Lung microvascular endothelial cell (primary cell): ENCODE results near the gene DSG2. TPM values are rescaled to one million over a fixed set of nuclear protein-coding genes. Genes with fewer than 3 reads are reported as not detected.
"Not testable (repeated sequence)": the region's sequence is repeated elsewhere in the genome, so short reads cannot be mapped to it uniquely, and the experiment has no call there.

Source experiments
- DNase-seq, 2 donors: peaks; one replicate each; pipeline versions ENCODE4 v3.0.0 to v3.0.0-alpha.2; 2010; ENCODE audit warnings: low read depth in 2 of 2
- total RNA-seq: library from RNA; depleted of rRNA; stranded (reverse); fragments of >200 nt; gene quantifications from 2 replicates; pipeline ENCODE4 v1.2.1, GENCODE V29; 2014

DSG2 gene
- total RNA-seq, 1 donor from 2014 or later, result 5.8 TPM

GRCh38 chr18:31500051-31500688 is 2.2 kb downstream of the DSG2 start:
- no peak for DNase-seq

GRCh38 chr18:31503011-31503410 is 5.0 kb downstream of the DSG2 start:
- no peak for DNase-seq

GRCh38 chr18:31504455-31505147 is 6.6 kb downstream of the DSG2 start:
- no peak for DNase-seq

GRCh38 chr18:31505156-31505555 is 7.2 kb downstream of the DSG2 start:
- no peak for DNase-seq

GRCh38 chr18:31506024-31506742 is 8.2 kb downstream of the DSG2 start:
- DNase-seq, result peak in 1 of 2 donors; percentile 72

GRCh38 chr18:31507124-31507523 is 9.1 kb downstream of the DSG2 start:
- DNase-seq, result not testable (repeated sequence)

- no peak for DNase-seq
Observed at GRCh38 chr18:31508781-31509180, 10.8 kb downstream of the DSG2 start.

- DNase-seq, result peak in 1 of 2 donors; percentile 48
Observed at GRCh38 chr18:31509571-31509970, 11.6 kb downstream of the DSG2 start.

- no peak for DNase-seq
Observed at GRCh38 chr18:31510319-31510718, 12.3 kb downstream of the DSG2 start.

- no peak for DNase-seq
Observed at GRCh38 chr18:31511098-31511497, 13.1 kb downstream of the DSG2 start.

- DNase-seq, result peak in 1 of 2 donors; percentile 20
Observed at GRCh38 chr18:31512203-31512764, 14.3 kb downstream of the DSG2 start.

GRCh38 chr18:31513189-31513935 is 15.4 kb downstream of the DSG2 start:
- DNase-seq, result no peak

GRCh38 chr18:31516437-31516836 is 18.5 kb downstream of the DSG2 start:
- DNase-seq, result no peak

GRCh38 chr18:31526374-31526773 is 28.4 kb downstream of the DSG2 start:
- DNase-seq, result no peak

- DNase-seq, result no peak
Observed at GRCh38 chr18:31533236-31533635, 35.3 kb downstream of the DSG2 start.

GRCh38 chr18:31538837-31539236 is 40.9 kb downstream of the DSG2 start:
- DNase-seq, result no peak

GRCh38 chr18:31546476-31546875 is 48.5 kb downstream of the DSG2 start:
- DNase-seq, result no peak

- no peak for DNase-seq
Observed at GRCh38 chr18:31548853-31549252, 50.9 kb downstream of the DSG2 start.

- no peak for DNase-seq
Observed at GRCh38 chr18:31549416-31549815, 51.4 kb downstream of the DSG2 start.

- DNase-seq, result no peak
Observed at GRCh38 chr18:31551883-31552282, 53.9 kb downstream of the DSG2 start.

- DNase-seq, result peak; percentile 3 to 13
Observed at GRCh38 chr18:31553800-31554199, 55.8 kb downstream of the DSG2 start.

- no peak for DNase-seq
Observed at GRCh38 chr18:31554776-31555175, 56.8 kb downstream of the DSG2 start.
